ENCODE results near the gene MRAS.

Gene MRAS

DNA sequence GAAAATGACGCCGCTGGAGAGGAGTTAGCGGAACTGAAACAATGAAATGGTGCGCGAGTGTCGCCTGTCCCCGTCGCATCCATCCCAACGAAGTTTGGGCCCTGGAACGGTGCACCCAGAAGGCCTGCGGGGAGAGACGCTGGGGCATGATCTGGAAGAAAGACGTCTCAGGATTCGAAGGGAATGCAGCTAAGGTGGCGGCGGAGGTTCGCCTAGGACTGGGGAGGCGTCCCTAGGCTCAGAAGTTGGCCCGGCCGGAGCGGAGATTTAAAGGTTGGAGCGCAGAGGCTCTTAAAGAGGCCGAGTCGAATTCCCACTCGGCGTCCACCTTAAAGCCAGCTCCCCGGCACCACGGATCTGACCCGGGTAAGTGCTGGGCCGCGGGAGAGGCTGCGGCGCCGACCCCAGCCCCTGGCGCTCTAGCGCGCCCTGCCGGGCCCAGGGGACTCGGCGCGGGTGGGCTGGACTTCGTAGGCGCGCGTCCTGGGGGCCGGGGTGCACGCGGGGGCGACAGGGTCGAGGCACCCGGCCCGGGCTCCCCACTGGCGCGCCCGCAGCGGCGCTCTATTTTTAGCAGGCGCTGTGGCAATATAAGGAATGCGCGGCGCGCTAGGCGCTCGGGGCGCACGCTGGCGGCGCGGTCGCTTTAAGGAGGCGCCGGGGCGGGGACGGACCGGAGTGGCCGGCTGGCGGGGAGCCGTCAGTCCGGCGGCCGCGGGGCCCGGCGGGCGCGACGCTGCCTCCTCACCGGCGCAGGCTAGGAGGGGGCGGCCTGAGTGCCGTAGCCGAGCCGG, at the start of gene MRAS:
Gene MRAS (plus strand): TSS at position 620 of the 794 bp plus-strand sequence. CDS start 24,305 bp downstream, outside the sequence.
- peak; percentile 72 for DNase-seq

DNA sequence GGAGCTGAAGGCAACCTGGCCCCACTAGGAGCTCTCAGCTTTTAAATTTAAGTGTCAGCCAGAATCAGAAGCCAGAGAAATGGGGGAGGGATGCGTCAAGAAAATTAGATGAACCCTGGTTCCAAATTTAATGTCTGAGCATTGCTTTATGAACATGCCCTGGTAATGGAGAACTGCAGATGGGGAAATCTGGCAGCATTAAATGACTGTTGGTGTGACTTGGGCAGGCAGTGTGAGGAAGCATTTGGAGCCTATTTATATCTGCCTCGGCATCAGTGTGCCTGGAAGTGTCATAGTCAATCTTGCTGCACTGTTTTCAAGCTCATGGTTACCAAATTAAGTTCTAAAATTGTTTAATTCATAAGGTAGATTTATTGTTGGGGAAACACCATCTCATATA, 47.7 kb upstream of the MRAS start:
- DNase-seq = no peak

GRCh38 chr3:138303474-138303873, 44.9 kb upstream of the MRAS start:
- no peak for DNase-seq

DNA sequence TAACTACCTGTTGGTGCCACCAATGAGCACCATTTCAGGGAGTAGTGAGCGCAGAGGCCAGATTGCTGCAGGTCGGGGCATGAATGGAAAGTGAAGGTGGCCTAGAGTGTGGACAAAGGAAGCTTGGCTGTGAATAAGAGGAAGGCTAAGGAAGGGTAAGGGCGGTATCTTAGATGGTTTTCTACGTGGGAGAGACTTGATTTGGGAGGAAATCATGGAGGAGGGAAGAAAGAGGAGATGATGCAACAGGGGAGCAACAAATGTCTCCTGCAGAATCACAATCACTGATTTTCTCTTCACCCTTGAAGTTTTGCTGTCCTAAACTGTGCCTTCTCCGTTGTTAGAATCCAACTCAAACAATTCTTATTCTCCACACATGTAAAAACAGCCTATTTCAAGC, 40.5 kb upstream of the MRAS start:
- no peak for DNase-seq

DNA sequence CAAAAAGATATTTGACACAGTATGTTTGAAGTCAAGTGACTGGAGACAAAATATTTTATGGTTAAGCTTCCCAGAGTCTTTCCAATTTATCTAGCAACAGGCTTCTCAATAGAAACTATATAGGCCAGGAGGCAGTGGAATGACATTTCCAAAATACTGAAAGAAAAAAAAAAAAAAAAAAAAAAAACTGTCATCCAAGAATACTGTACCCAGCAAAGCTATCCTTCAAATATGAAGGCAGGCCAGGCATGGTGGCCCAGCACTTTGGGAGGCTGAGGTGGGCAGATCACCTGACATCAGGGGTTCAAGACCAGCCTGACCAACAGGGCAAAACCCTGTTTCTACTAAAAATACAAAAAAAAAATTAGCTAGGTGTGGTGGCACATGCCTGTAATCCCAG, 39.6 kb upstream of the MRAS start:
- no peak for DNase-seq

DNA sequence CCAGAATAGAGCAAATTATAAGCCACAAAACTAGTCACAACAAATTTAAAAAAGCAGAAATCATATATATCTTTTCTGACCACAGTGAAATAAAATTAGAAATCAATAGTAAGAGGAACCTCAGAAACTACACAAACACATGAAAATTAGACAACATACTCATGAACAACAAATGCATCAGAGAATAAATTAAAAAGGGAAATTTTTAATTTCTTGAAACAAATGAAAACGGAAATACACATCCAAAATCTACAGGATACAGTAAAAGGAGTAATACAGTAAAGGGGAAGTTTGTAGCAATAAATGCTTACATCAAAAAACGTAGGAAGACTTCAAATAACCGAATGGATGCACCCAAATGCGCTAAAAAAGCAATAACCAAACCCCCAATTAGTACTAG, 37.9 kb upstream of the MRAS start:
- no peak for DNase-seq

GRCh38 chr3:138314751-138315150, 33.6 kb upstream of the MRAS start:
- no peak for DNase-seq

GRCh38 chr3:138317687-138318086, 30.7 kb upstream of the MRAS start:
- DNase-seq = no peak

DNA sequence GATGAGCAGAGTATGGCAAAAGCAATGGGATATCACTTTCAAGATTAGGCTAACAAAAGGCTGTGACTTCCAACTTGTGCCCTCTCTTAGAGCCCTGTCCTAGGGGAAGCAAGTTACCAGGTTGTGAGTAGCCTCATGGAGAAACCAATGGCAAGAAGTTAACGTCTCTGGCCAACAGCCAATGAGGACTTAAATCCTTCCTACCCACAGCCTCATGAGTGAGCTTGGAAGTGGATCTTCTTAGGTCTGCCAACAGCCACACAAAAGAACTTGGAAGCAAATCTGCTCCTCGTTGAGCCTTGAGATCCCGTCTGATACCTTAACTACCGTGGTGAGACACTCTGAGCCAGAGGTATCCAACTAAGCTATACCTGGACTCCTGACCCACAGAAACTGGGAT, 24.4 kb upstream of the MRAS start:
- no peak for DNase-seq

DNA sequence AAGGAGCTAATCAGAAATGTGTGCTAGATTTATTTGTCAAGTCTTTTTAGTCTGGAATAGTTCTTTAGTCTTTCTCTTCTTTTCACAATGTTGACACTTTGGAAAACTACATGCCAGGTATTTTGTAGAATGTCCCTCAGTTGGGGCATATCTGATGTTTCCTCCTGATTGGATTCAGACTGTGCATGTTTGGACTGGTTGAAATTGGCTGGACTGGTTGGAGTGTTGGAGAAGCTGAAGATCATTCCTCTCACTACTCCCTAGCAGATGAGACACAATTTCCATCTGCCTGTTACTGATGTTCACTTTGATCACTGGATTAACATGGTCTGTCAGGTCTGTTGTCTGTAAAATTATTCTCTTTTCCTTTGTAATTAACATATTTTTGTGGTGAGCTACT, 22.4 kb upstream of the MRAS start:
- no peak for DNase-seq

GRCh38 chr3:138326866-138327595, 21.3 kb upstream of the MRAS start:
- no peak for DNase-seq

GRCh38 chr3:138327831-138328230, 20.5 kb upstream of the MRAS start:
- no peak for DNase-seq

DNA sequence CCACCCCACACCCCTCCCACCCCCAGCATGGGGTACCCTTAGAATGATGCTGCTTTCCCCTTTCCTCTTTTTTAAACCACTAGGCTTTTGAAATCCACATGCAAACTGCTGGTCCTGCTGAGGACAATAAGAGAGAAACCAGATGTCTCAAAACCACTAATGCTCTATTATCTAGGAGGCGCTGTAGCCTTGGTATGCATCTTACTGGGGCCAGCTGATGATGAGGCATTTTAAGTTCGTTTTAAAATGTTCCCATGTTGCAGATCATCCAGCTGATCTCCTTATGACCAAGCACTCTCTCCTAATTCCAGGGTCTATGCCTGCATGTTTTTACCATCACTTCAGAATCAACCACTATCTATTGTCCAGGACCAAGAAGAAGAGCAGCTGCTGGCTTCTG, 20.0 kb upstream of the MRAS start:
- peak; percentile 60 for DNase-seq

GRCh38 chr3:138329127-138329983, 19.0 kb upstream of the MRAS start, which contains the start of gene NME9:
Gene NME9 (minus strand): TSS chr3:138329851. CDS start chr3:138329335, 516 bp downstream.
- DNase-seq = peak; percentile 97

DNA sequence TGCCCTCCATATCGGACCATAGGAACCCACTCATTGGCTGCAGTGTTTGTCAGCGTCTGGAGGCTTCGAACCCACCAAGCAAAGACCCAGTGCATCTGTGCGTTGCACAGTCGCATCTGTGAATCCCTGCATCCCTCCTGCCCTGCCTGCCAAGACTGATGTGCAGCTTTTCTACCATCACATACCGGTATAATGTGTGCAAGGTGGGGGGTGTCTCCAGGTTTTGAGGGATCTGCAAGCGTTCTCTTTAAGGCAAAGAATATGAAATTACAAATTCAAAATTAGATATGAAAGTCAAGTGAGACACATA, 18.4 kb upstream of the MRAS start:
- no peak for DNase-seq

GRCh38 chr3:138331143-138331894, 17.1 kb upstream of the MRAS start:
- DNase-seq = peak; percentile 38

GRCh38 chr3:138332472-138333073, 15.8 kb upstream of the MRAS start:
- peak; percentile 76 for DNase-seq

GRCh38 chr3:138334608-138335007, 13.8 kb upstream of the MRAS start:
- DNase-seq = no peak

- DNase-seq = no peak
Measured at GRCh38 chr3:138336454-138336999, 11.9 kb upstream of the MRAS start.

- no peak for DNase-seq
Measured at GRCh38 chr3:138338244-138338643, 10.1 kb upstream of the MRAS start.

DNA sequence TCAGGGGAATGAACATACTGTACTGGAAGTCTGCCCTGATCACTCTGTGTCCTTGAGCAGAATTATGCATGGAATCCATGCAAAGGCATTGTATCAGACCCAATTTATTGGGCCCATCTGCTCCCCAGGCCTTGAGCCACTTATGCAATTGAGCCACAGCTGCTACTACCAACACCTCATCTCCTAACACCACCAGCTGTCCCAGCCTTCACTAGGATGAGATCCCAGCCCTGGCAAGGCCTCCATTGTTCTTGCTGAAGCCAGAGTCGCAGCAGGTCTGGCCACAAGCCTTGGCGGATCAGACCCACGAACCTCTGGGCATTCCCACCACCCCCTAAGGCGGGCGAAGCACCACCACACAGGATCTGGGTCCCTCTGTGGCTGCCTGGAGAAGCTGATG, 9.6 kb upstream of the MRAS start:
- no peak for DNase-seq

DNA sequence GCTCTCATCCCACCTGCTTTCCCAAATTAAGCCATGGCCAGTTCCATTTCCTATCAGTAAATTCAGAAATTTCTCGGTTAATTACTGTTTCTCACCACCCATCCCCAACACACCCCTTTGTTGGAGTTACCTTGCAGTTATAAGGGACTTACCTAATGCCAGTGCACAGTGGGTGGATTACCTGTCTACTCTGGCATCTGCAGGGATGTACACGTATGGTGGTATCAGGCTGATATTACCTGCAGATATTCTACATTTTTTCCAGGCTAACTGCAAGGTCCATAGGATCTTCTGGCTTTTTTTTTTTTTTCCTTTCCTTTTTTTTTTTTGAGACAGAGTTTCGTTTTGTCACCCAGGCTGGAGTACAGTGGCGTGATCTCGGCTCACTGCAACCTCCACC, 7.9 kb upstream of the MRAS start:
- no peak for DNase-seq
